Pancreas (tissue), 10 donors: Measurements from ENCODE around the gene MCC. TPM values are rescaled to one million over a fixed set of nuclear protein-coding genes. Genes with fewer than 3 reads are reported as not detected.
A peak's percentile ranks its signal among the peaks of the same experiment; 100 is the strongest.

Experiments used
- ATAC-seq, 4 donors: fragments of 200-7000 bp; cut with Tn5 transposase; one replicate each; pipeline versions ENCODE4 v1.8.0 to v1.9.1; 2020; ENCODE audit warnings: mild to moderate bottlenecking in 4 of 4, moderate library complexity in 4 of 4
- DNase-seq, 6 donors: peaks; one replicate each; pipeline ENCODE4 v3.0.0-alpha.2; 2020
- FAIRE-seq: peaks from 2 replicates; lab custom pipeline; 2012; peaks lifted over from hg19 to GRCh38; lab: Jason Lieb, UNC
- H3K27ac ChIP-seq, 4 donors: fragments of 200-600 bp; sonication (generic); 1 replicate in 3 of 4; 2 replicates in 1 of 4; pipeline versions ENCODE4 v1.5.0 to v1.8.0; 2020
- H3K27me3 ChIP-seq, 4 donors: fragments of 200-600 bp; one replicate each; pipeline ENCODE4 v1.8.0; 2021
- H3K36me3 ChIP-seq, 3 donors: fragments of 200-600 bp; sonication (generic) in 1 of 3; one replicate each; pipeline versions ENCODE4 v1.5.0 to v1.8.0; 2020 to 2021
- H3K4me1 ChIP-seq, 3 donors: fragments of 200-600 bp; one replicate each; pipeline ENCODE4 v1.8.0; 2021
- H3K4me3 ChIP-seq, 4 donors: fragments of 200-600 bp; sonication (generic) in 2 of 4; one replicate each; pipeline versions ENCODE4 v1.5.0 to v1.8.0; 2020 to 2021
- H3K9me3 ChIP-seq, 4 donors: fragments of 200-600 bp; one replicate each; pipeline ENCODE4 v1.8.0; 2021
- CTCF ChIP-seq, 4 donors: fragments of 200-600 bp; sonication (generic) in 3 of 4; IDR thresholded peaks; one replicate each; pipeline versions ENCODE4 v1.5.0 to v1.8.0; 2021; ENCODE audit warnings: antibody characterized with exemption in 4 of 4
- WGBS, 2 donors: extraction: QIAGEN DNeasy Blood & Tissue Kit; methylation state at CpG; one replicate each; pipeline ENCODE4 v1.1.7; 2013; 5-methylcytosine and 5-hydroxymethylcytosine counted together
- intact Hi-C, 3 donors: fragments of 100-400 bp; cut with DNase I; formaldehyde crosslinking; loops; one replicate each; pipeline versions ENCODE4 v1.11.1 to v1.14.2; 2022
- polyA plus RNA-seq, 2 donors: library from polyadenylated mRNA; stranded (reverse); fragments of 200-250 nt; gene quantifications; one replicate each; pipeline ENCODE4 v1.2.3, GENCODE V29; 2013
- total RNA-seq, 6 donors: library from RNA; stranded (reverse); fragmentation: NEBNext Ultra II Directional in 4 of 6; extraction: Animal tissue kit (Norgen Biotek cat#: 25700) in 4 of 6; gene quantifications; one replicate each; pipeline versions ENCODE4 v1.2.1 to v1.2.4, GENCODE V29; 2021 to 2023
- donor health status: healthy with polysubstance abuse.
- donor health status: DM: no; HTN: no; CAD: no; lungs with moderate emphysema.
- donor health status: DM: no; HTN: no; CAD: no.
- donor health status: control.
- donor health status: control.
- donor health status: Bipolar disorder and iron deficiency.
- donor health status: DM: yes; HTN: yes; CAD: no.
- donor health status: DM: no; HTN: no; CAD: no.
- donor health status: DM: no; HTN: no; CAD: no.
- donor health status: DM: yes; HTN: yes; CAD: no.

The MCC gene
- total and polyA plus RNA-seq, 8 donors, result 1.3 to 8.3 (median 4.0) TPM

GRCh38 chr5:113292462-113292861 is 195.8 kb downstream of the MCC start:
- FAIRE-seq (no peak), DNase-seq (no peak), ATAC-seq (no peak)
- no peak overlapping the region for H3K27ac ChIP-seq
- H3K27me3 ChIP-seq, result no peaks in the 10 kb centered on the region
- H3K36me3 ChIP-seq, result no peaks in the 10 kb centered on the region
- intact Hi-C loops, result loop anchor here in 1 of 3 donors (10.0 kb wide), 1 partner anchor 1268 kb away; no protein-coding TSS in a partner anchor
- WGBS, 2 donors, result 56 to 57% methylated on average over 3 of the region's 3 CpGs
- TF ChIP-seq CTCF (IDR thresholded peaks at IDR 0.05), result no peak
- H3K4me1 ChIP-seq, result peaks cover 0 to 5% (median 0%) of the 10 kb centered on the region in 3 donors
- no peaks in the 10 kb centered on the region for H3K9me3 ChIP-seq
- no peak overlapping the region for H3K4me3 ChIP-seq

- intact Hi-C loops, result no loop called here
- Histone ChIP-seq H3K27me3 (no peaks in the 10 kb centered on the region), H3K4me3 (no peak overlapping the region), H3K9me3 (no peaks in the 10 kb centered on the region), H3K4me1 (no peaks in the 10 kb centered on the region), H3K27ac (no peak overlapping the region), H3K36me3 (no peaks in the 10 kb centered on the region)
- TF ChIP-seq CTCF (IDR thresholded peaks at IDR 0.05), result no peak
- no peak for ATAC-seq
- DNase-seq, result no peak
- 82 to 84% methylated on average over 3 of the region's 3 CpGs for WGBS, 2 donors
- no peak for FAIRE-seq
Measured at GRCh38 chr5:113283558-113283957, 204.7 kb downstream of the MCC start.

- Histone ChIP-seq H3K4me3 (no peak overlapping the region), H3K4me1 (no peaks in the 10 kb centered on the region), H3K36me3 (no peaks in the 10 kb centered on the region), H3K27me3 (no peaks in the 10 kb centered on the region), H3K9me3 (no peaks in the 10 kb centered on the region), H3K27ac (no peak overlapping the region)
- DNase-seq, result no peak
- no peak for FAIRE-seq
- 49 to 58% methylated on average over 2 of the region's 2 CpGs for WGBS, 2 donors
- no peak for TF ChIP-seq CTCF (IDR thresholded peaks at IDR 0.05)
- intact Hi-C loops, result no loop called here
- peak in 1 of 4 donors; percentile 51 for ATAC-seq
Measured at GRCh38 chr5:113282472-113282871, 205.8 kb downstream of the MCC start.

- 62 to 85% methylated on average over 2 of the region's 2 CpGs for WGBS, 2 donors
- Histone ChIP-seq H3K27ac (no peak overlapping the region), H3K4me3 (no peak overlapping the region), H3K9me3 (no peaks in the 10 kb centered on the region), H3K36me3 (no peaks in the 10 kb centered on the region), H3K27me3 (no peaks in the 10 kb centered on the region), H3K4me1 (peaks cover 0 to 2% (median 0%) of the 10 kb centered on the region in 3 donors)
- no peak for FAIRE-seq
- no peak for ATAC-seq
- TF ChIP-seq CTCF (IDR thresholded peaks at IDR 0.05), result no peak
- DNase-seq, result no peak
- intact Hi-C loops, result no loop called here
Measured at GRCh38 chr5:113281194-113281593, 207.1 kb downstream of the MCC start.

- Histone ChIP-seq H3K4me1 (peaks cover 0 to 8% (median 0%) of the 10 kb centered on the region in 3 donors), H3K9me3 (no peaks in the 10 kb centered on the region), H3K27me3 (no peaks in the 10 kb centered on the region), H3K27ac (no peak overlapping the region), H3K36me3 (no peaks in the 10 kb centered on the region), H3K4me3 (no peak overlapping the region)
- intact Hi-C loops, result no loop called here
- WGBS, 2 donors, result 45 to 67% methylated on average over 1 of the region's 1 CpG
- ATAC-seq (no peak), DNase-seq (no peak), FAIRE-seq (no peak)
- no peak for TF ChIP-seq CTCF (IDR thresholded peaks at IDR 0.05)
Measured at GRCh38 chr5:113280541-113280940, 207.7 kb downstream of the MCC start.
